ENCODE measurements around the gene MAP7D1. TPM values are rescaled to one million over a fixed set of nuclear protein-coding genes. Genes with fewer than 3 reads are reported as not detected.
A peak's percentile ranks its signal among the peaks of the same experiment; 100 is the strongest.

MAP7D1 gene
- polyA plus RNA-seq, 1 of the 3 experiments (the other 2 are of a cell fraction): 69.9 TPM

DNA sequence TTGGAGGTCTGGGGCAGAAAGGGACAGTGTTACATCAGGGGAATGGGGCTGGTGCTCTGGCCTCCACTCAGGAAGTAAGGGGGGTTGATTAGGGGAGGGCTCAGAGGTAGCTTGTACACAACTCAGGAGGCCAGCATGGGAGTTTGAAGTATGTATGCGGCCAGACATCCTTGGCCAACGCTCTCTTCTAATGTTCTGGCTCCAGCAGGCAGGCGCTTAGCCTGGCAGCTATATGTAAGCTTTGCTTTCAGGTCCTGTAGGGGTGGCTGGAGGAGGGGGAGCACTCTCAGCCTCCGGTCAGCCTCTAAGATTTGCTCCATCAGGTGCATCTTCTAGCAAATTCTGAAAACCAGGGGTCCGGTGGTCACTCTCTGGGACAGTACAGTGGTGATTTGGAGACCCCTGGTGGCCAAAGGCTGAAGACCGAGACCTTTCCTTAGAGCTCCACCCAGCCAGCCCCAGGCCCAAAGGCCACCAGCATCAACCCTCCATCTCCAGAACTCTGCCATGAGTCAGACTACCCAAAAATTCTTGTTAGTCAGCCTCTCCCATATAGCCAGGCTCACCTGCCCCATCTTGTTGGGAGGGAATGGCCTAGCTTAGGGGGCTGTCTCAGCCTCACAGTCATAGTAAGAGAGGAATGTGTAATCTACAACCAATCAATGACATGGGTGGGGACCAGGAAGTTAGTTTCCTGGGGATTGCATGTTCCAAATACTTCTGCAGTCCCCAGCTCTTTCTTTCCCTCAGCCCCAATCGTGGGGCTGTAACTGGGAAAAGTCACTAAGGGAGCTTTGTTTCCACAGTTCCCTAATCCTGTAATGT is 21.2 kb upstream of the MAP7D1 start:
- peak; percentile 86 for DNase-seq

More for the DNA sequence above, 21.2 kb upstream of the MAP7D1 start:
- peaks cover 24% of the 10 kb centered on the region; the same call in 1 of the 2 replicates for H3K79me2 ChIP-seq (ENCODE audit: insufficient read depth)
- H3F3A ChIP-seq (replicated peaks; ENCODE audit: insufficient read depth): peaks cover 39% of the 10 kb centered on the region
- ChIA-PET POLR2A (interaction anchor here (0.7 to 1.3 kb wide), 2 partner anchors 38 to 40 kb away, joined by 3 to 5 read pairs; no protein-coding TSS in a partner anchor), CTCF (interaction anchor here (0.6 to 17.9 kb wide), 41 partner anchors 10 to 407 kb away, joined by 3 to 700 read pairs (median 3); partner anchors contain the start of genes ADPRS, AGO1, AGO3 and OSCP1)
- H3K9me3 ChIP-seq: no peaks in the 10 kb centered on the region
- H3K4me1 ChIP-seq (ENCODE audit: control insufficient read depth in 1 of 2, insufficient read depth in 2 of 2, low read depth in 1 of 2, low read length in 1 of 2): peaks cover 14 to 43% of the 10 kb centered on the region in 2 experiments; a peak in 3 of 4 replicates
- H2AFZ ChIP-seq (ENCODE audit: low read depth): no peak overlapping the region
- H3K4me2 ChIP-seq: peak overlapping the region; percentile 44; the same call in 1 of the 2 replicates
- H4K20me1 ChIP-seq (ENCODE audit: insufficient read depth): no peaks in the 10 kb centered on the region
- peaks cover 21 to 23% of the 10 kb centered on the region in 2 experiments for H3K36me3 ChIP-seq (replicated peaks in 1 of 2; ENCODE audit: control insufficient read depth in 1 of 2, insufficient read depth in 2 of 2, low read length in 1 of 2)
- no peak overlapping the region; a peak in 1 of 4 replicates for H3K4me3 ChIP-seq (ENCODE audit: low read depth in 2 of 2, low read length in 1 of 2)
- H3K27me3 ChIP-seq (ENCODE audit: insufficient read depth): no peaks in the 10 kb centered on the region
- WGBS (ENCODE audit: low lambda C conversion rate): 39% methylated on average over 3 of the region's 7 CpGs
- H3K27ac ChIP-seq (ENCODE audit: low read depth in 2 of 2, low read length in 1 of 2): peak overlapping the region; percentile 45 to 89
- TF ChIP-seq CTCF (IDR thresholded peaks at IDR 0.05) (peak; percentile 88), TEAD4 (IDR thresholded peaks at IDR 0.05; ENCODE audit: borderline replicate concordance, insufficient read depth) (no peak), FOXM1 (IDR thresholded peaks at IDR 0.05; ENCODE audit: low read depth) (no peak), ZBTB33 (IDR thresholded peaks at IDR 0.05; ENCODE audit: borderline replicate concordance, low read depth) (no peak), SIN3A (IDR thresholded peaks at IDR 0.05; ENCODE audit: borderline replicate concordance, low read depth, low read length) (no peak), MXI1 (IDR thresholded peaks at IDR 0.05; ENCODE audit: low read depth, low read length) (no peak), RAD21 (IDR thresholded peaks at IDR 0.05; ENCODE audit: low read length) (peak; percentile 92), SMC3 (IDR thresholded peaks at IDR 0.05; ENCODE audit: low read depth, low read length) (peak; percentile 94), TCF12 (IDR thresholded peaks at IDR 0.05) (no peak)
- H3K9me2 ChIP-seq: no peaks in the 10 kb centered on the region
- peak overlapping the region; percentile 7; the same call in 1 of the 2 replicates for H3K9ac ChIP-seq

All from SK-N-SH (cell line).